SIG-M5 (cell line): Measurements from ENCODE around the gene LIMS1.
"Not testable (repeated sequence)": the region's sequence is repeated elsewhere in the genome, so short reads cannot be mapped to it uniquely, and the experiment has no call there.

Experiments
- DNase-seq: peaks from one replicate; lab custom pipeline; 2025; lab: John Stamatoyannopoulos, UW

The LIMS1 gene

GRCh38 chr2:108635630-108636354 lies 101.5 kb downstream of the LIMS1 start:
- no peak for DNase-seq

- no peak for DNase-seq
Measured at GRCh38 chr2:108637304-108637669, 103.0 kb downstream of the LIMS1 start.

GRCh38 chr2:108640731-108641130 lies 106.5 kb downstream of the LIMS1 start:
- no peak for DNase-seq

- DNase-seq, result no peak
Measured at GRCh38 chr2:108641756-108642155, 107.5 kb downstream of the LIMS1 start.

- DNase-seq, result no peak
Measured at GRCh38 chr2:108643261-108643849, 109.1 kb downstream of the LIMS1 start.

- not testable (repeated sequence) for DNase-seq
Measured at GRCh38 chr2:108643862-108644261, 109.6 kb downstream of the LIMS1 start.

GRCh38 chr2:108644446-108644845 lies 110.2 kb downstream of the LIMS1 start:
- not testable (repeated sequence) for DNase-seq

- DNase-seq, result not testable (repeated sequence)
Measured at GRCh38 chr2:108648796-108649195, 114.5 kb downstream of the LIMS1 start.

GRCh38 chr2:108650465-108650864 lies 116.2 kb downstream of the LIMS1 start:
- DNase-seq, result not testable (repeated sequence)

- not testable (repeated sequence) for DNase-seq
Measured at GRCh38 chr2:108651468-108651867, 117.2 kb downstream of the LIMS1 start.

- DNase-seq, result peak; percentile 90
Measured at GRCh38 chr2:108652187-108652931, 118.1 kb downstream of the LIMS1 start.

- not testable (repeated sequence) for DNase-seq
Measured at GRCh38 chr2:108653425-108653824, 119.2 kb downstream of the LIMS1 start.

- DNase-seq, result not testable (repeated sequence)
Measured at GRCh38 chr2:108653849-108654248, 119.6 kb downstream of the LIMS1 start.

GRCh38 chr2:108654521-108655125 lies 120.4 kb downstream of the LIMS1 start:
- DNase-seq, result not testable (repeated sequence)

- not testable (repeated sequence) for DNase-seq
Measured at GRCh38 chr2:108655270-108655669, 121.0 kb downstream of the LIMS1 start.

- DNase-seq, result not testable (repeated sequence)
Measured at GRCh38 chr2:108656282-108656681, 122.0 kb downstream of the LIMS1 start.

GRCh38 chr2:108657517-108657916 lies 123.2 kb downstream of the LIMS1 start:
- DNase-seq, result not testable (repeated sequence)

GRCh38 chr2:108658553-108658952 lies 124.3 kb downstream of the LIMS1 start:
- not testable (repeated sequence) for DNase-seq

GRCh38 chr2:108661493-108661892 lies 127.2 kb downstream of the LIMS1 start:
- DNase-seq, result not testable (repeated sequence)

GRCh38 chr2:108662207-108662612 lies 127.9 kb downstream of the LIMS1 start:
- not testable (repeated sequence) for DNase-seq

- DNase-seq, result not testable (repeated sequence)
Measured at GRCh38 chr2:108663346-108663745, 129.1 kb downstream of the LIMS1 start.

- DNase-seq, result not testable (repeated sequence)
Measured at GRCh38 chr2:108664089-108664488, 129.8 kb downstream of the LIMS1 start.
